ENCODE results near the gene HS3ST4. TPM values are rescaled to one million over a fixed set of nuclear protein-coding genes. Genes with fewer than 3 reads are reported as not detected.

The HS3ST4 gene
- total RNA-seq, 1 donor from 2014 or later = 0.18 TPM

- intact Hi-C loops (cut with DNase I) = no loop called here
- Histone ChIP-seq H3K27ac (no peak overlapping the region), H3K4me1 (no peaks in the 10 kb centered on the region), H3K36me3 (no peaks in the 10 kb centered on the region), H3K9me3 (no peaks in the 10 kb centered on the region), H3K27me3 (ENCODE audit: low read depth) (no peaks in the 10 kb centered on the region), H3K4me3 (no peak overlapping the region)
- no peak for TF ChIP-seq CTCF (IDR thresholded peaks at IDR 0.05)
- ATAC-seq (no peak), DNase-seq (no peak)
Measured at GRCh38 chr16:25845901-25846300, 154.1 kb downstream of the HS3ST4 start.

DNA sequence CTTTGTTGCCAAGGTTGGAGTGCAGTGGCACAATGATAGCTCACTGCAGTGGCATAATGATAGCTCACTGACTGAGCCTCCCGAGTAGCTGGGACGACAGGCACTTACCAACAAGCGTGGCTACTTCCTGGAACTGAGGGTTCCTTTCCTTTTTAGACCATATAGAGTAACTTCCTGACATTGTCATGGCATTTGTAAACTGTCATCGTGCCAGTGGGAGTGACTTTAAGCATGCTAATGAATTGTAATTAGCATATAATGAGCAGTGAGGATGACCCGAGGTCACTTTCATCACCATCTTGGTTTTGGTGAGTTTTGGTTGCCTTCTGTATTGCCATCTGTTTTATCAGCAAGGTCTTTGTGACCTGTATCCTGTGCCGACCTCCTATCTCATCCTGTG lies 162.4 kb downstream of the HS3ST4 start:
- no peaks in the 10 kb centered on the region for H3K27me3 ChIP-seq (ENCODE audit: low read depth)
- H3K4me1 ChIP-seq = no peaks in the 10 kb centered on the region
- DNase-seq (no peak), ATAC-seq (no peak)
- H3K4me3 ChIP-seq = no peak overlapping the region
- no peaks in the 10 kb centered on the region for H3K36me3 ChIP-seq
- no peaks in the 10 kb centered on the region for H3K9me3 ChIP-seq
- no peak for TF ChIP-seq CTCF (IDR thresholded peaks at IDR 0.05)
- intact Hi-C loops (cut with DNase I) = no loop called here
- H3K27ac ChIP-seq = no peak overlapping the region

- ATAC-seq (no peak), DNase-seq (no peak)
- Histone ChIP-seq H3K9me3 (no peaks in the 10 kb centered on the region), H3K4me3 (no peak overlapping the region), H3K27me3 (ENCODE audit: low read depth) (no peaks in the 10 kb centered on the region), H3K27ac (no peak overlapping the region), H3K4me1 (no peaks in the 10 kb centered on the region), H3K36me3 (no peaks in the 10 kb centered on the region)
- TF ChIP-seq CTCF (IDR thresholded peaks at IDR 0.05) = no peak
- intact Hi-C loops (cut with DNase I) = no loop called here
Measured at GRCh38 chr16:25855063-25855462, 163.3 kb downstream of the HS3ST4 start.

DNA sequence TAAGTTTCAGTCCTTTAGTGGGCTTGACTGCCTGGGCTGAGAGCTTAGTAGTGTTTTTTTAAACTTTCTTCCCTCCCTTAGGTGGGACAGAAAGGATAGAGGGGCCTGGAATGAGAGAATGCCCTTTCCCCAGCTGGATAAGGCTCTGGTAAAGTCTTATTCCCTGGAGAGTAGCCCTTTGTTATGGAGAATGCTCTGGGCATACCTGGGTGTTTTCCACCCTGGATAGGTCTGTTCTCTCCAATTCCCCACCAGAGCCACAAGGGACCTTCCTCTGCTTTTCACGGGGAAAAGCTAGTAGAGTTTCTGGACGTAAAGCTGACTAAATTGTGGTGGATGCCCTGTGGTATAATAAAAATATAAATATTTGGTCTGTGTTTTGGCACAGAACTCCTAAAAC lies 164.1 kb downstream of the HS3ST4 start:
- no peak overlapping the region for H3K27ac ChIP-seq
- H3K4me1 ChIP-seq = no peaks in the 10 kb centered on the region
- H3K27me3 ChIP-seq (ENCODE audit: low read depth) = no peaks in the 10 kb centered on the region
- H3K4me3 ChIP-seq = no peak overlapping the region
- DNase-seq = no peak
- ATAC-seq = no peak
- intact Hi-C loops (cut with DNase I) = no loop called here
- no peaks in the 10 kb centered on the region for H3K9me3 ChIP-seq
- no peaks in the 10 kb centered on the region for H3K36me3 ChIP-seq
- TF ChIP-seq CTCF (IDR thresholded peaks at IDR 0.05) = no peak

- no peaks in the 10 kb centered on the region for H3K36me3 ChIP-seq
- ATAC-seq (no peak), DNase-seq (no peak)
- H3K27me3 ChIP-seq (ENCODE audit: low read depth) = no peaks in the 10 kb centered on the region
- no peaks in the 10 kb centered on the region for H3K4me1 ChIP-seq
- no peaks in the 10 kb centered on the region for H3K9me3 ChIP-seq
- no peak for TF ChIP-seq CTCF (IDR thresholded peaks at IDR 0.05)
- intact Hi-C loops (cut with DNase I) = no loop called here
- H3K4me3 ChIP-seq = no peak overlapping the region
- no peak overlapping the region for H3K27ac ChIP-seq
Measured at GRCh38 chr16:25859645-25860044, 167.9 kb downstream of the HS3ST4 start.

DNA sequence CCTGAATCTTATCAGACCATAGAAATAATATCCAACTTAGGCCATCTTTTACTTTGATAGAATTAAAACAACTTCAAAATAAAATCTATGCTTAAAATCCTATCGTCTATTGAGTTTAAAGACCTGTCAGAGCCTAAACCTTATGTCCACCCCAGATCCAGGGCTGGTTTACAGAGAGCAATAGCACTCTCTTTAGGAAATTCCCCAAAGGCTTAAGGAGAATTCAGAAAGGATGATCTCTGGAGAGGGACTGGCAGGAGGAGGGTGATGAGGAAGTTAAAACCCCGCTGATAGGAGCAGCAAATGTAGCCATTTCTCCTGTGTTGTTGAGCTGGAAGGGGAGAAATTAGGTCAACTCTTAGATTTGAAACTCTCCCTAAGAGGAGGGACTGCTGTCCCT lies 175.3 kb downstream of the HS3ST4 start:
- no peak for ATAC-seq
- no peaks in the 10 kb centered on the region for H3K4me1 ChIP-seq
- no peak for DNase-seq
- intact Hi-C loops (cut with DNase I) = no loop called here
- H3K27me3 ChIP-seq (ENCODE audit: low read depth) = no peaks in the 10 kb centered on the region
- no peak overlapping the region for H3K27ac ChIP-seq
- TF ChIP-seq CTCF (IDR thresholded peaks at IDR 0.05) = no peak
- no peaks in the 10 kb centered on the region for H3K36me3 ChIP-seq
- H3K9me3 ChIP-seq = no peaks in the 10 kb centered on the region
- no peak overlapping the region for H3K4me3 ChIP-seq

Measured in lower lobe of right lung (tissue), 2 donors.